Left kidney (tissue), 2 donors: ENCODE data around the gene CRYL1. TPM values are rescaled to one million over a fixed set of nuclear protein-coding genes. Genes with fewer than 3 reads are reported as not detected.
A peak's percentile ranks its signal among the peaks of the same experiment; 100 is the strongest.
"Not testable (repeated sequence)": the region's sequence is repeated elsewhere in the genome, so short reads cannot be mapped to it uniquely, and the experiment has no call there.

Source experiments
- DNase-seq: peaks from one replicate; pipeline ENCODE4 v3.0.0-alpha.2; 2013
- polyA plus RNA-seq: library from polyadenylated mRNA; unstranded; fragments of 120-200 nt; gene quantifications from one replicate; pipeline ENCODE4 v1.2.1, GENCODE V29; 2013; ENCODE audit not compliant: insufficient read length

Gene CRYL1
- polyA plus RNA-seq, 1 donor, result 125 TPM

DNA sequence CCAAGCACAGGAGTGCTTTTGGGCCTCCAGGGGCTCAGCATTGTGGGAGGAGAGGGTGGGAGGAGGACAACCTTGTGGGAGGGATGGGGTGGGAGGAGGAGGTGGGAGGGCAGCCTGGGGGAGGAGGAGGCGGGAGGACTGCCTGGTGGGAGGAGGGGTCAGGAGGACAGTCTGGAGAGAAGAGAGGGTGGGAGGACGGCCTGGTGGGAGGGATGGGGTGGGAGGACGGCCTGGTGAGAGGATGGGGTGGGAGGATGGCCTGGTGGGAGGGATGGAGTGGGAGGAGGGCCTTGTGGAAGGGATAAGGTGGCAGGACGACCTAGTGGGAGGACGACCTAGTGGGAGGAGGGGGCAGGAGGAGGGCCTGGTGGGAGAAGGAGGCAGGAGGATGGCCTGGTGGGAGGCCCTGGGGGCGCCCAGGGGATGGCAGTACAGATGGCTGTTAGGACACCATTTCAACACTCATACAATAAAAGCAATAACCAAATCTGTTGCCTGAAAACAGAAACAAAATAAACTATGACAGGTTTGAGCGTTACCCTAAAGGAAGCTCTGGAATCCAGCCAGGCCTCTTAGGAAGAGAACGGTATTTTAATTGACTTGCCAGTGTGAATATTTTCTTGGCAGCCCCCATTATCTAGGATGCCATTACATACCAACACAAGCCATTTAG is 63.7 kb downstream of the CRYL1 start:
- DNase-seq, result no peak

DNA sequence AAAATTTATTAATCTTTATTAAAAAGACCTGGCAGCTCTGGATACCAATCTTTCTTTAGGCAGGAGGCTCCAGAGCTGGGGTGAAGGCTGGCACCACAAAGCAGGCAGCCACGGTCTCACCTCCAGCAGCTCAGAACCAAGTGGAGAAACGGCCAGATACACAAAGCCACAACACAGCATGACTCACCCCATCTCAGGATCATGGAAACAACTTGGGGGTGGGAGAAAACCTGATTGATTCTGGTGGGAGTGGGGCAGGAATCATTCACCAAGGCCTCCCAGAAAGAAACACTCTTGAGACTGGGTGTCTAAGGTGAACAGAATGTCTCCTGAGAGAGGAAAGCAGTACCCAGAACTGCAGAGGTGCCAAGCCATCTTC is 64.2 kb downstream of the CRYL1 start:
- DNase-seq, result no peak

DNA sequence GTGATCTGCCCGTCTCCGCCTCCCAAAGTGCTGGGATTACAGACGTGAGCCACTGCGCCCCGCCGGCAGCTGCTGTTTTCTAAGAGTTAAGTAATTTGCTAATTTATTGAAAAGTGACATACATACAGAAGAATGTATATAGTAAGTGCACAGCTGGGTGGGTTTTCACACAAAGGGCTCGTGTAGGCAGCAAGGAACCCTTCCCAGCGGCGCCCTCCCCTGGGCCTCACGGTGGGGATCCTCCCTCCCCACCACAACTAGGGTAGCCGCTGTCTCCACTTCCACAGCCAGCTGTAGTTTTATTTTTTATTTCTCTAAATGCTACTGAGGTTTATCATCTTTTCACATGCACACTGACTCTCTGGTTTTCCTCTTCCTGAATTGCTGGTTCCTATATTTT is 64.9 kb downstream of the CRYL1 start:
- DNase-seq, result no peak

DNA sequence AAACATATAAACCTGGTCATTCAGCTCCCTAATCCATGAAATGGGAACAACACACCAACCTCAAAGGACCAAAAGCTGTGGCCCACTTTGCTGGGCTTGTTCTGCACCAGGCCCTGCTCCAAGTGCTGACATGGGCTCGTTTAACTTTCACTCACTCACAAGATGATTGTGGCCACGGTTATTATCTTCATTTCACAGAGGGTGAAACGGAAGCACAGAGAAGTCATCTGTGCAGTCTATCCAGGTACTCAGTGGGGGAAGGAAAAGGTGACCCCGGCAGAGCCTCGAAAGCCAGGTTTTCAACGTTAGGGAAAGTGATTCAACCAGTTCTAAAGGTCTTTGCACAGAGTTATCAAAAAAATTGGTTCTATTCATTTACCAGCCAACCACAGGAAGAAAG is 68.0 kb downstream of the CRYL1 start:
- no peak for DNase-seq

DNA sequence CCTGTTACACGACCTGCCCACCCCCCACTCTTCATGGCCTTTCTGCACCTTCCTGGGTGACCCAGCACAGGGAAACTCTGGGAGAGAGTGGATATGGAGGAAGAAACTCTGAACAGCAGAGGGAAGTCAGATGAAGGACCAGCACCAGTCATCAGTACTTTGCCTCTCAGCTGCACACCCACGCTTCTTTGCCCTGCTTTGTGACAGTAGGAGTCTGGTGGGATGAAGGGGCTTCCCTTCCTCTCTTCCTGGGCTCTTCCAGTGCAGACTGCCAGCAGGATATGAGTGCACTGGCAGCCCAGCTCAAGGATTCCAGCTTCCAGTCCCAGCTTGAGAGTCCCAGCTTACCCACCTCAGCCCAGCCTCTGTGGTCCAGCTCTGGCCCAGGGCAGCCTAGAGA is 68.9 kb downstream of the CRYL1 start:
- no peak for DNase-seq

DNA sequence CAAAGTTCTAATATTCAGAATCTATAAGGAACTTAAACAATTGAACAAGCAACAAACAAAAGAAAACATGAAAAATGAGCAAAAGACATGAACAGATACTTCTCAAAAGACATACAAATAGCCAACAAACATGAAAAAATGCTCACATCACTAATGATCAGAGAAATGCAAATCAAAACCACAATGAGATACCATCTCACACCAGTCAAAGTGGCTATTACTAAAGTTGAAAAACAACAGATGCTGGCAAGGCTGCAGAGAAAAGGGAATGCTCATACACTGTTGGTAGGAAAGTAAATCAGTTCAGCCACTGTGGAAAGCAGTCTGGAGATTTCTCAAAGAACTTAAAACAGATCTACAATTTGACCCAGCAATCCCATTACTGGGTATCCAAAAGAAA is 74.3 kb downstream of the CRYL1 start:
- DNase-seq, result no peak

DNA sequence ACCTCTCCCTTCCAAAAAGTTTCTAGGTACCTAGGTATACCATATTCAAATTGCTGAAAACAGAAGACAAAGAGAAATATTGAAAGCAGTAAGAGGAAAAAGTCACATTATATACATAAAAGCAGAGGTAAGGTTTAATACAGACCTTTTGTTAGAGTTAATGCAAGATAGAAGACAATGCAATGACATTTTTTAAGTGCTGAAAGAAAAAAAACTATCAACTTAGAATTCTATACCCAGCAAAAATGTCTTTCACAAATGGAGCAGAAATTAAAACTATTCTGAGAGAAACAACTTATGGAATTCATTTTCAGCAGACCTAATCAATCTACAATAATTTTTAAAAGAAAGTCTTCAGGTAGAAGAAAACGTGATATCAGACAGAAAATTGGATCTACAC is 77.2 kb downstream of the CRYL1 start:
- no peak for DNase-seq

DNA sequence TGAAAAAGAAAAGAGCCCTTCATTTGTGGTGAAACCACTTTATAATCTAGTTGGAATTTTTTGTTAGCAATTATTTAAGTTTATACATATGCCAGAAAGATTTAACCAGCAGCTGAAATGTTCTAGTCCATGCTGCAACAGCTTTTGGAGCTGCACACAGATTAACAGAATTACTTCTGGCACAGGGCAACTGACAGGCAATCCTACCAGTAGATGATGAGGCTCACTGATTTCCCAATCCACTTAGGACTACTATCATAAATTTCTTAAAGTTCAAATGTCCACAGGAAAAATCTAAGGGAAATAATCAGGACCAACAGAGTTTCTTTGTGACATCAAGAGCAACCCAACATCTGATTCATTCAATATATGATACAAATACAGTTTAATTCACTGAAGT is 78.8 kb downstream of the CRYL1 start:
- DNase-seq, result no peak

DNA sequence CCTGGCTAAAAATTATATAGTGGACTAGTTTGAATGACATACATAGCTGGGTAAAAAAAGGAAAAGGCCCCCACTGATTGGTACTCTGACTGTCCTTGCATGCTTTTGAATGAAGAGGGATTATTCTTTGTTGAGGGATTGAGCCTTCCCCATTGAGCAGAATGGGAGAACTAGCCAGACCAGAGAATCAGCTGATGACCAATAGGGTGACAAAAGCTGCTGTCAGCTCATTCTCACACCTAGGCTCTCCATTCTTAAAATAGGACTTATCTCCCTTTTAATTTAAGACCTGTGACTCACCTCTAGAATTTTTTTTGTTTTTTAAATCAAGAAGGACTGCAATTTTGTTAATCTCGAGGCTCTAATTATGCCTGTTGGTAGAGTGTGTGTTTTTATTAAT is 79.3 kb downstream of the CRYL1 start:
- DNase-seq, result no peak

DNA sequence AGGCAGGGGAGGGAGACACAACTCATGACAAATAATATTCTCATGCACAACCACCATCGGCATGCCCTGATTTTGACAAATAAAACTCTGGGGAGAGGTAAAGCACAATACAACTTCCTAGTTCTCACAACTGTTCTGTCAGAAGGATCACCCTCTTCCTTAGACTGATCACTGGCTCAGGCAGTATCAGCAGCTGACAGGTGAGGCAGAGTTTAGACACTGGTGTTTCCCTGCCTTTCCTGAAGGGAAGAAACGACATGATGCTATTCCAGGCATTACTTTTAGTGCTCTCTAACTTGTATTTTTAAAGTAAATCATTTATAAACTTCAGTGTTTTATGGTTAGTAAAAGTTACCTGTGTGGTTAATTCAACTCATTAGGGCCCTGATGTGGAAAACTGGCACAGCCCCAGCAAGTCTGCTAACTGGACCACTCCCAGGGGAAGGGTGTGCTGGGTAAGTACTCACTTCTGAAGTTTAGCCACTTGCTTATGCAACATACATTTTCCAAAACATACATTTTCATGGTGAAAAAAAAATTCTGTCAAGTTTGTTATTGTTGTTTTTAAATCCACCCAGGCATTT is 82.8 kb downstream of the CRYL1 start:
- peak; percentile 53 for DNase-seq

DNA sequence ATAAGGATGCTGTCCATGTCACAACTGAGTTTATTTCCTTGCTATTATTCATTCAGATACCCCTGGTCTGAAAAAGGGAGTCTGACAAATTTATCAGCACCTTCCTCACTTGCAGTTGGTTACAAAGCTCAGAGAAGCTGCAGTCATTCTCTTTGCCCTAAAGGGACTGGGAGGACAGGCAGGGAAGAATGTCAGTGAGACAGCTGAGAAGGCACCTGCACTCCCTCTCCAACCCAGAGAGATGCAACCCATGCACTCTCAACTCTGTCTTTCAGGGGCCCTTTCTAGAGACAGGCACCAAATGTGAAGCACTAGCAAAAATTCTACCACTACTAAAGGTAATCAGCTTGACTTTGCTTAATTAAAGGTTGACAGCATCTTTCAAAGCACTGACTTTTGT is 83.3 kb downstream of the CRYL1 start:
- DNase-seq, result no peak

DNA sequence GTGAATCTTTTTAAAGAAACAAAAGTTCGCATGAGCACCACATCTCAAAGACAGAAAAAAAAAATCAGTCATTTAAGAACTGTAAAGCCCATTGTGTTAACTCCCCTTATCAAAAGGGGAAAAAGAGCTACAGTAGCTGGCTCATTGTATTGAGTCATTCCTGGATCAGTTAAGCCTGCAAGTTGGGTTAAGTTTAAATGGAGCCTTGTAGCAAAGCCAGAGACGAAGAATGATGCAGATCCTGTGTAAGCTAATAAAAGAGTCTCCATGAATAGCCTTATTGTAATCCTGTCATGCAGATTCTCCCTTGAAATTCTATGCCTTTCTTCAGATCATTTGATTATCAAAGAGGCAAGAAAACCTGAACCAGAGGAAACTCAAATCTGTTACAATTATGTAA is 83.8 kb downstream of the CRYL1 start:
- no peak for DNase-seq

DNA sequence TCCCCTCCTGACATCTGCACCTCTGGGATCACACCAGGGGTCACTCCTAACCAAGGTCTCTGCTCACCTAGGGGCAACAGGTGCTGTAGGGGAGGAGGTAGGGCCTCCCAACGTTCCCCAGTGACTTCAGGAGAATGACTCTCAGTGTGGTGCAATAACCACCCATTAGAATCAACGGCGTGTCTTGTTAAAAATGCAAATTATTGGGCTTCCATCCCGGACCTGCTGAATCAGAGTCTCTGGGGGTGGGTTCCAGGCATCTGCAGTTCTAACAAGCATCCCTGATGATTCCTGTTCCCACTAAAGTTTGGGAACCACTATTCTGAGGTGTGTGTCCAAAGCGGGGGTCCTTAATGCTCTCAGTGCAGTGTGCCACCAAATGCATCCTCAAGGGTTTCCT is 84.6 kb downstream of the CRYL1 start:
- DNase-seq, result no peak

DNA sequence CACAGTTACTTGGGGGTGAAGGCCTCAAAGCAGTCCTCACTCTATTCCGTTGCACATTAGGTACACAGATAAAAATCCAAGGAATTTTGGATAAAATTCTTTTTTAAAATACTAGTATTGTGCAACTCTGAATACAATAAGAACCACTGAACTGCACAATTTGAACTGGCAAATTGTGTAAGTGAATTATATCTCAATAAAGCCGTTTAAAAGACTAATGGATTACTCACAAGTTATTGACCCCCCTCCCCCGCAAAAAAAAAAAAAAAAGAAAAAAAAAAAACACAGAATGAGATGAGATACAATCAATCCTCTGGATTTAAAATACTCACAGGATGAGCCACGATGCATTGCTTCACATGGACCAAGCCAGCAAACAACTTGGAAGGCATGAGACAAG is 86.4 kb downstream of the CRYL1 start:
- no peak for DNase-seq

DNA sequence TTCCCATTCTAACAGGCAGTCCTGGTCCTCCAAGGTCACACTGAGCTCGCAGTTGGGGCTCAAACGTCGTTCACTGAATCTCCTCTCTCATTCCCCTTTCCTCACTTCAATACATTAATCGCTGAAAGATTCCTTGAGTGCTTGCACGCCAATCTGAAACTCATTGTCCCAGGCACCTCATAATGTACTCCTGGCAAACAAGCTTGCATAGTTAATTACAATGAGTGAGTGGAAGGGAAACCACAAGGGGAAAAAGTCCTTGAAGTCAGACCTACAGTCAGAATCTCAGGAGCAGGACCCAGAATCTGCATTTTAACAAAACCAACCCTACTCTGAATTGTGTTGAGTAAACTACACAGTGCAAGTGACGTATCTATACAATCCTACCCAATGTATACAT is 86.9 kb downstream of the CRYL1 start:
- no peak for DNase-seq

DNA sequence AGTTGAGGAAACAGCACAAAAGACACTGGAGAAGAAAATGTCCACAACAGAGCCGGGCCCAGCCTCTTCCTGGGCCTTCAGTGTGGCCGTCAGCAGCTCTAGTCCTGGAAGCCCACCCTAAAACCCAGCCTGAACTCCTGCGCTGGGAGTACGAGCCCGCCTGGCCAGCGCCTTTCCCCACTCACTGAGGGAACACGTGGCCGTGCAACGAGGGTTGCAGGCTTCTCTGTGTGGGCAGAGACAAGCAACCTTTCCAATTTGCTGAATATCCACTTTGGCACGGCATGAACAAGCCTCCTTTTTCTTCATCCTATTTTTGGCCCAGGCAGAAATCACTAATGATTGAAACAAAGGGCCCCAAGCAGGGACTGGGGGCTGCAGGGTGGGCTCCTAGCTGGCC is 89.2 kb downstream of the CRYL1 start:
- no peak for DNase-seq

DNA sequence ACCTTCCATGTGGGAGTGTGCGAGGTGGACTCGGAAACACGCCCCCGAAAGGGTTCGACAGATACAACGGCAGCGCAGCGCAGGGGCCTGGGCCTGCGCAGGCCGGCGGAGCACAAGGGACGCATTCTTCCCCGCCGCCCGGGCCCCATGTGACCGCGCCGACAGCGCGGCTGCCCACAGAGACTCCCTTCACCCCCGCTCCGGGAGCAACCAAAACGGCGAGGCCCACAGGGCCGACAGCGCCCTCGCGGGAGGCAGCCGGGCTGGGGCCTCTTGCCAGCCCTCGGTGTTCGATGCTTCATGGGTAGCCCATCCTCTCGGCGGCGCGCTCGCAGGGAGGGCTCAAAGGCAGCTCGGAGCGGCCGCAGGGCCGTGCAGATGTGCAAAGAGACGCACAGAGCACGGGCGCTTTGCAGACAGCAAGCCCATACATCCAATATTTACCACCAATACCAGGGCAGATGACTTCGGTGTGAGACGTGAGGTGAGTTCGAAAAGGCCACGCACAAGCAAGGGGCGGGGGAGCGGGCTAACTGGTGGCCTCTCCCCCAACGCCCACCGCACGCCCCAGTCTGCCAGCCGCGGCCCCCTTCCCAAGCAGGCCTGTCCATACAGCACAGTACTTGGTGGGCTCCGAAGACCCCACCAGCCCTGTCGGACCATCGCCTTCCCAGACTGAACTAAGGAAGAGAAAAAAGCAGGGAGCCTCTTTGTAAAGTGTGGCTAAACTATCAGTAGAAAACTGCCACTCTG is 89.9 kb downstream of the CRYL1 start:
- DNase-seq, result no peak

DNA sequence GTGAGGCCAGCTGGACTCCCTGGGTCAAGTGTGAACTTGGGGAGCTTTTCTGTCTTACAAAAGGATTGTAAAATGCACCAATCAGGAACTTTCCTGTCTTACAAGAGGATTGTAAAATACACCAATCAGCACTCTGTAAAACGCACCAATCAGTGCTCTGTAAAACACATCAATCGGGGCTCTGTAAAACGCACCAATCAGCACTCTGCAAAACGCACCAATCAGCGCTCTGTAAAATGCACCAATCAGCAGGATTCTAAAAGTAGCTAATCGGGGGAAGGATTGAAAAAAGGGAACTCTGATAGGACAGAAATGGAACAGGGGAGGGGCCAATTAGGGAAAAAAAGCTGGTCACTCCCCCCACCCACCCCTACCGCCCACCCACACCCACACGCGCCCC is 91.4 kb downstream of the CRYL1 start:
- not testable (repeated sequence) for DNase-seq

DNA sequence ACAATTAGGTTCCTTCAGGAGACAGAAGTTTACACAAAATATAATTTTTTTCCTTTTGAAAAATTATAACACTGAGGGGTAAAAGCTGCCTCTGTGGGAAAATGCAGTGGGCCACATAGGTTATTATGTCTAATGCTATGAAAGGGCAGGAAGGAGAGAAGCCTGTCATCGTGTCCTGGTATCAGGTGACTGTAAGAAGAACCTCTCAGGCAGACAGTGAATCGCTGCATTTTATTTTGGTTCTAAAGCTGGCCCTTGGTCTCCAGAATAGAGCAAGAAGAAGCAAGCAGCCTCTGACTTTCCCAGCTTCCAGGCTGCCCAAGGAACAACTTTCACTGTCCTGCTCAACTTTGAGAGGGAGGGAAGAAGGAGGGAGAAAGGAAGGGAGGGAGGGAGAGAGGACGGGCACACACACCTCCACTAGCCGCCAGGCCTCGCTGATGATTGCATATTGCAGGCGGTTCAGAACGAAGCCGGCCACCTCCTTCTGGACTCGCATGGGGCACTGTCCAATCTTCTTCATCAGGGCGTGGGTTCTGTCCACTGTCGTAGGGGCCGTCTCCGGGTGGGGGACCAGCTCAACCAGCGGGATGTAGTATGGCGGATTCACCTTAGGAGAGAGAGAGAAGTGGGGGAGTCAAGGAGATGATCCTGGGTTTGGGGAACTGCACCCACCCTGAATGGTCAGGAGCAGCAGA is 93.8 kb downstream of the CRYL1 start:
- DNase-seq, result no peak

DNA sequence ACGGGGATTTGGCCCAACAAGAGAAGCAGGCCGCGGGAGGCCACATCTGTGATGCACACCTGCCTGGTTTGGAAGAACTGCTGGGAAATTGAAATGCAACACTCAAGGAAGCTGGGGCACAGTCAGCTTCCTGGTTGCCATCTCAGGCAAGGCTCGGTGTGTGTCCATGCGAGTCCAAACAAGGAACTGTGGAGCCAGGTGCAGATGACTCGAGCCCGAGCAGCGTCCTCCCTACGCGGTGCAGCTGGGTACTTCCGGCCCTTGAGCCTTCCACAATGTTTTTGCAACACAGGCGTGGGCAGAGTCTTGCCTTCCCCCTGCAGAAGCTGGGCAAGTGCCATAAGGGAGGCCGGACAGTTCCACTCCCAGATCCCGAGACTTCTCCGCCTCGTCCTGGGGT is 94.6 kb downstream of the CRYL1 start:
- no peak for DNase-seq

DNA sequence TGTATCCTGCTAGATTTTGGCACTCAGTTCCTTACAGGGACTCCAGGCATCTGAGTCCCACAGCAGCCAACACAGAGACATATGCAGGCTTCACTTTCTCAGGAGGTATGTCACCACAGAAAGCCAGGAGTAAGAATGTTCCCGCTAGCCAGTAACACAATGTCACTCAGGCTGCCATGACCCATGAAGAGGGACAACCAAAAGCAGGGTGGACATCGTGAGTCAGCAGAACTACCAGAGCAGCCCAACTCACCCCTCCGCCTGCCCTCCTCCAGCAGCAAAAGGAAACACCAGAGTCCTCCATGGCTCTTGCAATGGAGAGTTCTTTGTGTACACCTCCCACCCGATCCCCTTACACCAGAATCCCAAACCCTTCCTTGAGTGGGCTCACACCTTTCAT is 95.4 kb downstream of the CRYL1 start:
- DNase-seq, result no peak

DNA sequence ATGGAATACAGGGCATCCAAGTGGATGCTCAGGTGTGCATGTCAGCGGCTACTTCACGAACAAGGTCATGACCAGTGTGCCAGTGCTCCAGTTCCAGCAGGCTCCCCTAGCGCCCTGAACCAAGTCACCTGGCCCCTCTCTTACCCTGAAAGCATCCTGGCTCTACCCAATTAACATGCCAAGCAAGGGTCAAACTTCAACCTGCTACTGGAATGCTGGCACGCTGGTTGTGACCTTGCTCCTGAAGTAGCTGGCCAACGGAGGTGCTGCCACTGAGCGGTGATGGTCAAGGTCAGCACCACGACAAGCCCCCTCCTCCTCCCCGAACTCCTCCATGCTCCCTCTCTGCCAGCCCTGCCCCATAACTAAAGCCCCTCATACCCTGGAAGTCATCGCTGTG is 96.0 kb downstream of the CRYL1 start:
- no peak for DNase-seq
